Measurements from ENCODE around the gene KRTAP20-2.

The KRTAP20-2 gene

GRCh38 chr21:30612132-30612531, 22.9 kb upstream of the KRTAP20-2 start:
- H3F3A ChIP-seq (ENCODE audit: low read depth) = no peaks in the 10 kb centered on the region
- no peaks in the 10 kb centered on the region for H3K9me2 ChIP-seq (replicated peaks; ENCODE audit: low read depth, low read length)
- no peaks in the 10 kb centered on the region for H3K27me3 ChIP-seq (ENCODE audit: insufficient read depth, low read length, poor library complexity, severe bottlenecking)
- H4K20me1 ChIP-seq (ENCODE audit: insufficient read depth, low read length, poor library complexity, severe bottlenecking) = no peaks in the 10 kb centered on the region
- no peaks in the 10 kb centered on the region for H3K9me3 ChIP-seq (ENCODE audit: insufficient read depth, low read depth, low read length)
- no peak overlapping the region for H3K4me3 ChIP-seq (ENCODE audit: low read length, poor library complexity, severe bottlenecking)
- no peaks in the 10 kb centered on the region for H3K4me1 ChIP-seq (ENCODE audit: insufficient read depth, low read length, poor library complexity, severe bottlenecking)
- no peak overlapping the region for H2AFZ ChIP-seq (ENCODE audit: low read length)
- no peaks in the 10 kb centered on the region for H3K36me3 ChIP-seq (ENCODE audit: insufficient read depth, low read length)
- H3K79me2 ChIP-seq (ENCODE audit: insufficient read depth, low read length) = no peaks in the 10 kb centered on the region
- TF ChIP-seq EZH2phosphoT487 (IDR thresholded peaks at IDR 0.05; ENCODE audit: borderline replicate concordance) (no peak), CTCF (conservative IDR thresholded peaks at IDR 0.05; ENCODE audit: low read length) (no peak)
- no peak overlapping the region for H3K4me2 ChIP-seq (ENCODE audit: low read depth, low read length, poor library complexity, severe bottlenecking)
- no peak overlapping the region for H3K9ac ChIP-seq (ENCODE audit: low read depth, low read length, poor library complexity, severe bottlenecking)

- no peaks in the 10 kb centered on the region for H3K4me1 ChIP-seq (ENCODE audit: insufficient read depth, low read length, poor library complexity, severe bottlenecking)
- no peaks in the 10 kb centered on the region for H3F3A ChIP-seq (ENCODE audit: low read depth)
- H3K9me3 ChIP-seq (ENCODE audit: insufficient read depth, low read depth, low read length) = no peaks in the 10 kb centered on the region
- no peak within 1 kb of the TSS for H3K9ac ChIP-seq (ENCODE audit: low read depth, low read length, poor library complexity, severe bottlenecking)
- no peak within 1 kb of the TSS for H3K4me2 ChIP-seq (ENCODE audit: low read depth, low read length, poor library complexity, severe bottlenecking)
- H3K36me3 ChIP-seq (ENCODE audit: insufficient read depth, low read length) = no peaks in the 10 kb centered on the region
- H3K9me2 ChIP-seq (replicated peaks; ENCODE audit: low read depth, low read length) = no peaks in the 10 kb centered on the region
- TF ChIP-seq CTCF (conservative IDR thresholded peaks at IDR 0.05; ENCODE audit: low read length) (no peak), EZH2phosphoT487 (IDR thresholded peaks at IDR 0.05; ENCODE audit: borderline replicate concordance) (no peak)
- H3K27me3 ChIP-seq (ENCODE audit: insufficient read depth, low read length, poor library complexity, severe bottlenecking) = no peaks in the 10 kb centered on the region
- H2AFZ ChIP-seq (ENCODE audit: low read length) = no peak within 1 kb of the TSS
- H3K79me2 ChIP-seq (ENCODE audit: insufficient read depth, low read length) = no peaks in the 10 kb centered on the region
- H4K20me1 ChIP-seq (ENCODE audit: insufficient read depth, low read length, poor library complexity, severe bottlenecking) = no peaks in the 10 kb centered on the region
- H3K4me3 ChIP-seq (ENCODE audit: low read length, poor library complexity, severe bottlenecking) = no peak within 1 kb of the TSS
Measured at GRCh38 chr21:30613836-30614235, 21.2 kb upstream of the KRTAP20-2 start, which contains the start of gene KRTAP6-1. KRTAP6-1 (minus strand) TSS chr21:30613930; CDS start chr21:30613904, 26 bp downstream.

- no peak overlapping the region for H3K4me2 ChIP-seq (ENCODE audit: low read depth, low read length, poor library complexity, severe bottlenecking)
- no peaks in the 10 kb centered on the region for H3K9me3 ChIP-seq (ENCODE audit: insufficient read depth, low read depth, low read length)
- no peaks in the 10 kb centered on the region for H3K4me1 ChIP-seq (ENCODE audit: insufficient read depth, low read length, poor library complexity, severe bottlenecking)
- H3K36me3 ChIP-seq (ENCODE audit: insufficient read depth, low read length) = no peaks in the 10 kb centered on the region
- H3K27me3 ChIP-seq (ENCODE audit: insufficient read depth, low read length, poor library complexity, severe bottlenecking) = no peaks in the 10 kb centered on the region
- TF ChIP-seq CTCF (conservative IDR thresholded peaks at IDR 0.05; ENCODE audit: low read length) (no peak), EZH2phosphoT487 (IDR thresholded peaks at IDR 0.05; ENCODE audit: borderline replicate concordance) (no peak)
- H3F3A ChIP-seq (ENCODE audit: low read depth) = no peaks in the 10 kb centered on the region
- H3K79me2 ChIP-seq (ENCODE audit: insufficient read depth, low read length) = no peaks in the 10 kb centered on the region
- H4K20me1 ChIP-seq (ENCODE audit: insufficient read depth, low read length, poor library complexity, severe bottlenecking) = no peaks in the 10 kb centered on the region
- no peak overlapping the region for H2AFZ ChIP-seq (ENCODE audit: low read length)
- H3K9ac ChIP-seq (ENCODE audit: low read depth, low read length, poor library complexity, severe bottlenecking) = no peak overlapping the region
- H3K9me2 ChIP-seq (replicated peaks; ENCODE audit: low read depth, low read length) = no peaks in the 10 kb centered on the region
- no peak overlapping the region for H3K4me3 ChIP-seq (ENCODE audit: low read length, poor library complexity, severe bottlenecking)
Measured at GRCh38 chr21:30615199-30615598, 19.8 kb upstream of the KRTAP20-2 start.

Measured in Loucy (cell line).